GM20431 (cell line): ENCODE data around the gene TGIF2.

ENCODE experiments used
- in situ Hi-C: fragments of 300-500 bp; cut with MseI, MboI; formaldehyde crosslinking; loops from one replicate; pipeline ENCODE4 v1.15.0; 2020; ENCODE audit warnings: low sequenced_read_pairs; ENCODE audit not compliant: unreplicated experiment

The TGIF2 gene

GRCh38 chr20:36574366-36575135 is 1.2 kb downstream of the TGIF2 start:
- in situ Hi-C loops: no loop called here

GRCh38 chr20:36576081-36576445 is 2.7 kb downstream of the TGIF2 start:
- in situ Hi-C loops: no loop called here

- in situ Hi-C loops: no loop called here
These were observed 5.1 kb downstream of the TGIF2 start for GRCh38 chr20:36578356-36579041.

- in situ Hi-C loops: no loop called here
These were observed 6.7 kb downstream of the TGIF2 start for GRCh38 chr20:36579996-36580545.

DNA sequence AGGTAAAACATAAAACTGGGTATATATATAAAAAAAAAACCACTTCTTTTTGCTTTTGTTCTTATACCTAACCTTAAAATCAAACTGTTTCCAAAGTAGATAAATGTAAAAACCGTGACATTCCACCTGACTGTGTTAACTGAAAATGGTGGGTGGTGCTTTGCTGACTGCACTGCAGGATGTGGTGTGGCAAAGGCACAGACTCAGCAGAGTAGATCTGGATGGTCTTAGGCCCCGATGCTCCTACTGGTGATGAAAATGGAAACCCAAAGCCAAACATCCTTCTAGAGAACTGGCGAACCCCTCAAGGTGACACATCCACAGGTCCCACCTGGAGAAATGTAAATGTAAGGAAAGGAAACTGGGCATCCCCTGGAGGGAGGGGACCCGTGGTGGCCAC is 8.9 kb downstream of the TGIF2 start:
- in situ Hi-C loops: no loop called here

DNA sequence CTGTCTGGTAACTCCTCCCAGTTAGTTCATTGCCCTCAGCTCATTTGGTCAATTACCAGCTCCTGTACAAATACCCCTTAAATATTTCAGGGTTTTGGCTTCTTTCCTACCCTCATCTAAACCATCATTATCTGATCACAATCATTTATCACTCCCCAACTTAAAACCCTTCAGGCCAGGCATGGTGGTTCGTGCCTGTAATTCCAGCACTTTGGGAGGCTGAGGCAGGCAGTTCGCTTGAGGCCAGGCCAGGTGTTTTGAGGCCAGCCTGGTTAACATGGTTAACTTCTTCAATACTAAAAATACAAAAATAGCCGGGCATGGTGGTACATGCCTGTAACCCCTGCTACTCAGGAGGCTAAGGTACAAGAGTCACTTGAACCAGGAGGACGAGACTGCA is 9.4 kb downstream of the TGIF2 start:
- in situ Hi-C loops: no loop called here

DNA sequence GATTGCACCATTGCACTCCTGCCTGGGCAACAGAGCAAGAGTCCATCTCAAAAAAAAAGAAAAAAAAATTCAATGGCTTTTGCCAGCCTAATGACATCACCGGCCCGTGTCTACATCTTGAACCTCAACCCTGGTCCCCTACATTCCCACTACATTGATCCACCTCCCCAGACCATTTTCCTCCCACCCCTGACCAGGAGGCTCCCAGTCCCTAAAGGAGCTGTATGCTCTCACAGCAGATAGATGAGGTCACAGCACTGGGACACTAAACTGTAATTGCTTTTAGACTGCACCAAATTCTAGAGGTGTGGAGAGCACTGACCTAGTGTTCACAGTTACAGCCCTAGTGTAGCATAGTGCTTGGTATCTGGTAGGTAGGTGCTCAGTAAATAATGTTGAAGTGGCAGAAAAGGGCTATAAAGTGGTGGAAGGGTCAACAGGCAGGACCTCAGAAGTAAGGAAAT is 10.7 kb downstream of the TGIF2 start:
- in situ Hi-C loops: no loop called here

DNA sequence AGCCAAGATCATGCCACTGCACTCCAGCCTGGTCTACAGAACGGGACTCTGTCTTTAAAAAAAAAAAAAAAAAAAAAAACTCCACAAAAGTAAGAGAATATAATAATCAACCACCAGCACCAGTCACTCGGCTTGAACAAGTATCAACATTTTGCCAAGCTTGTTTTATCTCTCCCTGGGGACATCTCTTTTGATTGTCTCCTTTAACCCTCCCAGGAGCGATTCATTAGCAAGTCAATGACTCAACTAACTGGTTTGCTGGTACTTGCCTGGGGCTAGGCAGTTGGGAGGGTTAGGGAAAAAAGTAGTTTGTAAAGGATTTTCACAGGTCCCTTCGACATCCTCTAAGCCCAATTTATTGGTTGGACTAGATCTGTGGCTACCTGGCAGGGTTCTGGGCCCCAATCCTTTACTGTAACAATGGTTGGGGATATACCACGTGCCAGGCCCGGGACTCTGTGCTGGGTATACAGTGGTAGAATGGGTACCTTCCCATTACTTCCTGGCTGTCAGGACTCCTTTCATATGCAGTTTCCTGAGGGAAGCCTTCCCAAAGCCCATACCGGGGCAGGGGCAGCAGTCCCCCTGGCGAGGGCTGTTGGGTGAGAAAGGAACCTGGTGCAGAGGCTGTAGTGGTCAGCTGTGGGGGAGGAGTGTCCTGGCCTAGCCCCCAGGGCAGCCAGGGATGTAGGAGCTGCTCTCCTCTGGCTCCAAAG is 12.2 kb downstream of the TGIF2 start:
- in situ Hi-C loops: no loop called here

- in situ Hi-C loops: no loop called here
These were observed 14.1 kb downstream of the TGIF2 start for GRCh38 chr20:36587388-36588070.

GRCh38 chr20:36591281-36591680 is 17.9 kb downstream of the TGIF2 start:
- in situ Hi-C loops: no loop called here

- in situ Hi-C loops: no loop called here
These were observed 18.7 kb downstream of the TGIF2 start for GRCh38 chr20:36591854-36592641.

DNA sequence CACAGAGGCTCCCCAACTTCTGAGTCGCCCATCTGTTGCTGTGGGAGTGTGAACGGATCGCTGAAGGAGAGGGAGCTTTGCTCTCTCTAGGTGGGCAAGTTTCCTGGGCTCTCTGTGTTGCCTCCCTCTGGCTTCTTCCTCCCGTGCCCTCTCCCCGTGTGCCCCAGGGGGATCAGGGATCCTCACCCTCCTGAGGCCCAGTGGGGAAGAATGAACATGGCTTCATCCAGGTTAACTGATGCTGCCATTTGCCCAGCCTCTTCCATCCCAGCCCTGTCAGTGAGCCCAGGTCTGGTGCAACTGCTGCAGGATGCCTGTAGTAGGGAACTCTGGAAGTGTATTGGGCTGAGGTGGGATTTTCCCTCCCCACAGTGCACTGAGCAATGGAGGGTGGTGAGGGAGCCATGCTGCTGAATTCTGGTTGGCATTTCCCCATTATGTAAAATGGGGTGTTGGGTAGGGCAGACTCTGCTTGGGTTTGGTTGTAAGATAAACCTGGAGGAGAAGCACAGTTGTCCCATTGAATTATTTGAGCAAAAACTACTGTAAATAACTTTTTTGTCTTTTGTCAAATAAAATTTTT is 20.0 kb downstream of the TGIF2 start:
- in situ Hi-C loops: no loop called here

DNA sequence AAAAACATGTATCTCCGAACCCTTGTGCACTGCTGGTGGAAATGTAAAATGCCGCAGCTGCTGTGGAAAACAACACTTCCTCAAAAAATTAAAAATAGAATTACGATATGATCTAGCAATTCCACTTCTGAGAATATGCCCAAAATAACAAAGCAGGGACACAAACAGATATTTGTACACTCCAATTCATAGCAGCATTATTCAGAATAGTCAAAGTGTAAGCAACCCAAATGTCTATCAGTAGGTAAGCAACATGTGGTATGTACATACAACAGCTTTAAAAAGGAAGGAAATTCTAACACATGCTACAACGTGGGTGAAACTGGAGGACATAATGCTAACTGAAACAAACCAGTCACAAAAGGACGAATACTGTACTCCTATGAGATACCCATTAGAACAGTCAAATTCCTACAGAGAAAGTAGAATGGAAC is 26.5 kb downstream of the TGIF2 start:
- in situ Hi-C loops: no loop called here

GRCh38 chr20:36601540-36601939 is 28.1 kb downstream of the TGIF2 start:
- in situ Hi-C loops: no loop called here

DNA sequence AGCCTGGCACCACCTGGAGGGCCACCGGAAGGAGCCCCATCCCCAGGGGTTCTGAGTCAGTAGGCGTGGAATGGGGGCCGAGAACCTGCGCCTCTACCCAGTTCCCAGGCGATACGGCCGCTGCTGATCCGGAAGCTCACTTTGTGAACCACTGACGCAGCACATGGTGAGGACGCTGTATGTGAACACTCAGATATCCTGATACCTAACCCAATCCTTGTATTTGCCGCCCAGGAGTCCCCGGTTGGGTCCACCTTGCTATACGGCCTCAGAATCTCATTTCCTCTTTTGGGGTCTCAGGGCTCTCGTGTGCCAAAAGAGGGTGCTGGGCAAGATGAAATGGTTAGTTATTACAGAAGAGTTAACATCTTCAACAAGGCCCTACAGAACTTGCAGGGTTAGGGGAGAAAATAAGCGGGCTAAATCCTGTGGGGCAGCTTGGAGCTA is 31.6 kb downstream of the TGIF2 start:
- in situ Hi-C loops: no loop called here

DNA sequence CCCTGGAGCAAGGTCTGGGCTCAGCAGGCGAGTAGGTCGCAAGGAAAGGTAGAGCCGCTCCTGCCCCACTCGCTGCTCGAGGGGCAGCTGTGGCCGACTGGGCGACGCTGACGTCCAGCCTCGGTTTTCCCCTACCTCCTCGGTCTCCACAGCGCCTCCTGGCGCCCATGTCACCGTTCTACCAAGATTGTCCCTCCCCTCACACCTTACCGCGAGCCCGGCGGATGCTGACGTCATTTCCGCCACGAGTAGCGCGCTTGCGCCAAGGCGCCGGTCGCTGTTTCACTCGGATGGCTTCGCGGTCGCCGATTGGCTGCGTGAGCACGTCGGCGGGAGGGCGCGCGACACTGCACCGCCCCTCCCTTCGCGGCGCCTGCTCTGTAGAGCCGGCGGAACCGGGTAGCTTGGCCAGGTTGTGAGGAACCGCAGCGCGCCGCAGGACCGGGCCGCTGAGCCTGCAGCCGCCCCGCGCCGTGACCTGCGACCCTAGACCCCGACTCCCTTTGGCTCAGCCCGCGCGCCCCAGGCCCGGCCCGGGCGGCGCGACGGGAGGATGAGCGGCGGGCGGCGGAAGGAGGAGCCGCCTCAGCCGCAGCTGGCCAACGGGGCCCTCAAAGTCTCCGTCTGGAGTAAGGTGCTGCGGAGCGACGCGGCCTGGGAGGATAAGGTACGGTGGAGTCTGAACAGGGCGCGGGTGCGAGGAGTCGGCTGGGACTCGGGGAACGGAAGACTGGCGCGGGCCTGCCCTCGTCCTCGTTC is 32.2 kb downstream of the TGIF2 start, which contains the start of gene RAB5IF:
Gene RAB5IF, plus strand, starts transcription at position 381 of the 759 bp plus-strand sequence. Its CDS starts 173 bp downstream, at position 554.
- in situ Hi-C loops: no loop called here

DNA sequence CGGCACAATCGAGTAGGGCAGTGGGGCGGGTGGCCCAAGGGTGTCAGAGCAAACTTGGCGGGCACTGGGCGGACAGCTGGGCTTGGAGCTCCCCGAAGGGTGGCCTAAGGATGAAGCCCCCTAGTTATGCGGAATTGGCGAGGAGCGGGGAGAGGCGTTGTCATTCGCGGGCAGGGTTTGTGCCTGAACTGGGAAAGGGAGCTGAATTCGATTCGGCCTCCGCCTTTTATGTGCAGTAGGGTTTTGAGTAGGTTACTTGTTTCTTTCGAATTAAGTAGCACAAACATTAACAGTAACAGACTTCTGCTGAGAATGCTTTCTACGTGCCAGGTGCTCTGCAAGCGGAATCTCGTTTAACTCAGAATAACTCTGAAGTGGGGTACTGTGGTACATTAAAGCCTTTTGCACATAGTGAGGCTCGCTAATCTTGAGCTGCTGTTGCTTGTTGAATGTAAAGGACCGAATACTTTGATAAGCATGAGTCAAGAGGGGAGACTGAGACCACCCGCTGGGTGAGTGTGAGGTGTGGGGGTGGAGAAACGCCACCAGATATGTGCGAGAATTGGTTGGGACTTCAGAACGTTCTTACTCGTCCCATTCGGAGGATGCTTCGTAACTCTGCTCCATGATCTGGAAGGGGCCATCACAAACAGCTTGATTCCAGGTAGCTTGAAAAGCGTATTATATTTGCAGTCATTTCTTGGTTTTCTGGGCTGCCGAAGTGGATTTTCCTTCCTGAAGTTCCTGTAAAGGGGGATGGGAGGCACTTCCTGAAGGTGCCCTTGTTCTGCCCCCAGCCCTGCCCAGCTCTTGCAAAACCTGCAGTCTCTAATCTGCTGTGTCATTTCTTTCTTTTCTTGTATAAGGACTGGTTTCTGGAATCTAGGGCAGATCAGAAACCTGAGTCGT is 33.0 kb downstream of the TGIF2 start:
- in situ Hi-C loops: no loop called here
